ENCODE measurements around the gene GLTPD2. TPM values are rescaled to one million over a fixed set of nuclear protein-coding genes. Genes with fewer than 3 reads are reported as not detected.

Gene GLTPD2
- total RNA-seq, 1 experiment from 2014 or later: not detected

DNA sequence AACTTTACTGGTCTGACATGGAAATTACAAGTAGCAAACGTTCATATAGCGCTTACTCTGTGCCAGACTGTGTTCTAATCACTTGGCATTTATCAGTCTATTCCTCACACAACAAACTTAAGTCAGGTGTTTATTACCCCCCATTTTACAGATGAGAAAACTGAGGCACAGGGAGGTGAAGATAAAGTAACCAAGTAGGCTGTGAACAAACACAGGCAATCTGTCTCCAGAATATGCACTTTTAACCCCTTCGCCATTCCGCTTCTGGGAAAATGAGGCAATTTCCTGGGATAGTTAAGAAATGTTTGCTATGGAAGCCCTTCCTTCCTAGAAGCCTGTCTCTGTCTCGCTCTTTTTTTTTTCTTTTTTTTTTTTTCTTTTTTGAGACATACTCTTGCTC lies 36.8 kb upstream of the GLTPD2 start:
- Histone ChIP-seq H3K36me3 (ENCODE audit: control insufficient read depth, insufficient read depth, low read length) (no peaks in the 10 kb centered on the region), H3K4me1 (ENCODE audit: control insufficient read depth, insufficient read depth, low read length) (no peaks in the 10 kb centered on the region), H3K27me3 (ENCODE audit: control insufficient read depth, insufficient read depth, low read length) (peaks cover 2% of the 10 kb centered on the region), H3K9me3 (ENCODE audit: control insufficient read depth, insufficient read depth, low read depth, low read length) (no peaks in the 10 kb centered on the region), H3K27ac (ENCODE audit: low read length) (no peak overlapping the region), H3K4me3 (ENCODE audit: low read depth in 2 of 2, low read length in 2 of 2) (no peak overlapping the region)
- intact Hi-C loops (cut with micrococcal nuclease; ENCODE audit: unreplicated experiment): no loop called here
- ATAC-seq (no peak), DNase-seq (ENCODE audit: low read depth, low spot score) (no peak)
- in situ Hi-C loops (cut with HindIII; ENCODE audit: low pct_unique_long_range_greater_than_20kb, low sequenced_read_pairs): no loop called here
- no peak for TF ChIP-seq POLR2AphosphoS5 (IDR thresholded peaks at IDR 0.05; ENCODE audit: low read depth, low read length)
- TF ChIP-seq REST (IDR thresholded peaks at IDR 0.05; ENCODE audit: insufficient read depth in 1 of 2, low read depth in 2 of 2, low read length in 1 of 2): no peak
- no peak for TF ChIP-seq SIN3A (IDR thresholded peaks at IDR 0.05; ENCODE audit: borderline replicate concordance, insufficient read depth, low read depth, low read length)
- no peak for TF ChIP-seq TCF7L2 (IDR thresholded peaks at IDR 0.05; ENCODE audit: low read depth, low read length)
- no peak for TF ChIP-seq CTCF (IDR thresholded peaks at IDR 0.05)
- CTCF ChIA-PET: interaction anchor here (0.6 kb wide), 1 partner anchor 185 kb away, joined by 4 read pairs; no protein-coding TSS in a partner anchor
- POLR2A ChIA-PET: no interaction called here
- no TSS peak for BruUV-seq (replicated peaks)

DNA sequence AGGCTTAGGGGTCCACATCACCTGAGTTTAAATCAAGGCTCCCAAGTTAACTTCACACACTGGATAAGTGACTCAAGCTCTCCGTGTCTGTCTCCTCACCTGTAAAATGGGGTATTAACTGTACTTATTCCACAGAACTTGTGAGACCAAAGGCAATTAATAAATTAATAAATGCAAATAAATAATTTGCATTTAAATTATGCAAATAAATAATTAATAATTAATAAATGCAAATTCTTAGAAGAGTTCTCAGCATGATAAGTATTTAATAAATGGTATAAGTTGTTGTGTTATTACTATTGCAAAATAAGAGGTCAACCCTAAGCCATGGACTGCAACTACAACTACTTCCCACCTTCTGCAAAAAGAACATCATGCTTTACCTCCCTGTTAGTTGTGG lies 35.4 kb upstream of the GLTPD2 start:
- in situ Hi-C loops (cut with HindIII; ENCODE audit: low pct_unique_long_range_greater_than_20kb, low sequenced_read_pairs): no loop called here

More for the DNA sequence above, 35.4 kb upstream of the GLTPD2 start:
- Histone ChIP-seq H3K4me1 (ENCODE audit: control insufficient read depth, insufficient read depth, low read length) (no peaks in the 10 kb centered on the region), H3K4me3 (ENCODE audit: low read depth in 2 of 2, low read length in 2 of 2) (no peak overlapping the region), H3K27ac (ENCODE audit: low read length) (no peak overlapping the region), H3K9me3 (ENCODE audit: control insufficient read depth, insufficient read depth, low read depth, low read length) (no peaks in the 10 kb centered on the region), H3K36me3 (ENCODE audit: control insufficient read depth, insufficient read depth, low read length) (no peaks in the 10 kb centered on the region), H3K27me3 (ENCODE audit: control insufficient read depth, insufficient read depth, low read length) (peaks cover 2% of the 10 kb centered on the region)
- intact Hi-C loops (cut with micrococcal nuclease; ENCODE audit: unreplicated experiment): no loop called here
- CTCF ChIA-PET: interaction anchor here (0.7 kb wide), 1 partner anchor 277 kb away, joined by 3 read pairs; no protein-coding TSS in a partner anchor
- no peak for DNase-seq (ENCODE audit: low read depth, low spot score)
- POLR2A ChIA-PET: no interaction called here
- no peak for TF ChIP-seq TCF7L2 (IDR thresholded peaks at IDR 0.05; ENCODE audit: low read depth, low read length)
- TF ChIP-seq CTCF (IDR thresholded peaks at IDR 0.05): no peak
- no peak for TF ChIP-seq SIN3A (IDR thresholded peaks at IDR 0.05; ENCODE audit: borderline replicate concordance, insufficient read depth, low read depth, low read length)
- TF ChIP-seq POLR2AphosphoS5 (IDR thresholded peaks at IDR 0.05; ENCODE audit: low read depth, low read length): no peak
- TF ChIP-seq REST (IDR thresholded peaks at IDR 0.05; ENCODE audit: insufficient read depth in 1 of 2, low read depth in 2 of 2, low read length in 1 of 2): no peak
- no peak for ATAC-seq
- BruUV-seq (replicated peaks): no TSS peak

Data from Panc1 (cell line).